HEK293 (cell line): ENCODE data around the gene ZNF576.
"Not testable (repeated sequence)": the region's sequence is repeated elsewhere in the genome, so short reads cannot be mapped to it uniquely, and the experiment has no call there.

Experiments used
- ZNF10 ChIP-seq: fragments of 450-650 bp; formaldehyde crosslinking; IDR thresholded peaks from 2 replicates; pipeline ENCODE4 v1.5.1; 2017; ENCODE audit warnings: missing biosample characterization, missing genetic modification characterization
- ZNF114 ChIP-seq: fragments of 450-650 bp; formaldehyde crosslinking; IDR thresholded peaks from 2 replicates; pipeline ENCODE4 v1.5.0; 2017; ENCODE audit warnings: missing biosample characterization, missing genetic modification characterization
- ZNF335 ChIP-seq: fragments of 450-650 bp; formaldehyde crosslinking; conservative IDR thresholded peaks from 2 replicates; pipeline ENCODE4 v1.5.1; 2016; ENCODE audit warnings: missing biosample characterization, missing genetic modification characterization
- ZNF473 ChIP-seq: fragments of 450-650 bp; formaldehyde crosslinking; IDR thresholded peaks from 2 replicates; pipeline ENCODE4 v1.5.1; 2017; ENCODE audit warnings: missing biosample characterization, missing genetic modification characterization
- ZNF501 ChIP-seq: fragments of 450-650 bp; formaldehyde crosslinking; IDR thresholded peaks from 2 replicates; pipeline ENCODE4 v1.5.1; 2016; ENCODE audit warnings: missing biosample characterization, missing genetic modification characterization
- ZNF621 ChIP-seq: fragments of 450-650 bp; formaldehyde crosslinking; IDR thresholded peaks from 2 replicates; pipeline ENCODE4 v1.5.1; 2017; ENCODE audit warnings: missing biosample characterization, missing genetic modification characterization
- ZNF670 ChIP-seq: fragments of 450-650 bp; formaldehyde crosslinking; IDR thresholded peaks from 2 replicates; pipeline ENCODE4 v1.5.1; 2016; ENCODE audit warnings: missing biosample characterization, missing genetic modification characterization, low read depth
- ZNF792 ChIP-seq: fragments of 450-650 bp; formaldehyde crosslinking; IDR thresholded peaks from 2 replicates; pipeline ENCODE4 v1.5.1; 2016; ENCODE audit warnings: missing biosample characterization, missing genetic modification characterization
- ZNF837 ChIP-seq: fragments of 450-650 bp; formaldehyde crosslinking; IDR thresholded peaks from 2 replicates; pipeline ENCODE4 v1.5.1; 2016; ENCODE audit warnings: missing biosample characterization, missing genetic modification characterization
- ZSCAN23 ChIP-seq: fragments of 450-650 bp; formaldehyde crosslinking; IDR thresholded peaks from 2 replicates; pipeline ENCODE4 v1.5.1; 2016; ENCODE audit warnings: missing biosample characterization, missing genetic modification characterization
- TF ChIP-seq, protein P1 (sequence below): fragments of 450-650 bp; formaldehyde crosslinking; IDR thresholded peaks from 2 replicates; pipeline ENCODE4 v1.5.1; 2016; ENCODE audit warnings: missing biosample characterization, missing genetic modification characterization
- TF ChIP-seq, protein P2 (sequence below): fragments of 450-650 bp; formaldehyde crosslinking; conservative IDR thresholded peaks from 2 replicates; pipeline ENCODE4 v1.5.1; 2016; ENCODE audit warnings: low read depth, missing biosample characterization, missing genetic modification characterization

DNA sequence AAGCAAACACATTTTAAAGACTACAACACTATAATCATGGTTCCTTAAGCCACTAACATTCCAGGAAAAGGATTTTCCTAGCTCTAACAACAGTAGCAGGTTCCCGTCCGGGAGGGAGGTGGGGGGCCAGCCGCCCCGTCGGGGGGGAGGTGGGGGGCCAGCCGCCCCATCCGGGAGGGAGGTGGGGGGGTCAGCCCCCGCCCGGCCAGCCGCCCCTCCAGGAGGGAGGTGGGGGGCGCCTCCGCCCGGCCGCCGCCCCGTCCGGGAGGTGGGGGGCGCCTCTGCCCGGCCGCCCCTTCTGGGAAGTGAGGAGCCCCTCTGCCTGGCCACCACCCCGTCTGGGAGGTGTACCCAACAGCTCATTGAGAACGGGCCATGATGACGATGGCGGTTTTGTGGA is 48.5 kb upstream of the ZNF576 start:
- TF ChIP-seq, protein P1, sequence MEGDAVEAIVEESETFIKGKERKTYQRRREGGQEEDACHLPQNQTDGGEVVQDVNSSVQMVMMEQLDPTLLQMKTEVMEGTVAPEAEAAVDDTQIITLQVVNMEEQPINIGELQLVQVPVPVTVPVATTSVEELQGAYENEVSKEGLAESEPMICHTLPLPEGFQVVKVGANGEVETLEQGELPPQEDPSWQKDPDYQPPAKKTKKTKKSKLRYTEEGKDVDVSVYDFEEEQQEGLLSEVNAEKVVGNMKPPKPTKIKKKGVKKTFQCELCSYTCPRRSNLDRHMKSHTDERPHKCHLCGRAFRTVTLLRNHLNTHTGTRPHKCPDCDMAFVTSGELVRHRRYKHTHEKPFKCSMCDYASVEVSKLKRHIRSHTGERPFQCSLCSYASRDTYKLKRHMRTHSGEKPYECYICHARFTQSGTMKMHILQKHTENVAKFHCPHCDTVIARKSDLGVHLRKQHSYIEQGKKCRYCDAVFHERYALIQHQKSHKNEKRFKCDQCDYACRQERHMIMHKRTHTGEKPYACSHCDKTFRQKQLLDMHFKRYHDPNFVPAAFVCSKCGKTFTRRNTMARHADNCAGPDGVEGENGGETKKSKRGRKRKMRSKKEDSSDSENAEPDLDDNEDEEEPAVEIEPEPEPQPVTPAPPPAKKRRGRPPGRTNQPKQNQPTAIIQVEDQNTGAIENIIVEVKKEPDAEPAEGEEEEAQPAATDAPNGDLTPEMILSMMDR (tag by site-specific recombination) = not testable (repeated sequence)
- not testable (repeated sequence) for TF ChIP-seq ZNF792 (tag by site-specific recombination); ZNF501 (tag by site-specific recombination); ZSCAN23; ZNF621 (tag by site-specific recombination); ZNF837 (tag by site-specific recombination); ZNF10 (tag by site-specific recombination); ZNF670 (tag by site-specific recombination); ZNF114 (tag by site-specific recombination); ZNF335; ZNF473 (tag by site-specific recombination)
- TF ChIP-seq, protein P2, sequence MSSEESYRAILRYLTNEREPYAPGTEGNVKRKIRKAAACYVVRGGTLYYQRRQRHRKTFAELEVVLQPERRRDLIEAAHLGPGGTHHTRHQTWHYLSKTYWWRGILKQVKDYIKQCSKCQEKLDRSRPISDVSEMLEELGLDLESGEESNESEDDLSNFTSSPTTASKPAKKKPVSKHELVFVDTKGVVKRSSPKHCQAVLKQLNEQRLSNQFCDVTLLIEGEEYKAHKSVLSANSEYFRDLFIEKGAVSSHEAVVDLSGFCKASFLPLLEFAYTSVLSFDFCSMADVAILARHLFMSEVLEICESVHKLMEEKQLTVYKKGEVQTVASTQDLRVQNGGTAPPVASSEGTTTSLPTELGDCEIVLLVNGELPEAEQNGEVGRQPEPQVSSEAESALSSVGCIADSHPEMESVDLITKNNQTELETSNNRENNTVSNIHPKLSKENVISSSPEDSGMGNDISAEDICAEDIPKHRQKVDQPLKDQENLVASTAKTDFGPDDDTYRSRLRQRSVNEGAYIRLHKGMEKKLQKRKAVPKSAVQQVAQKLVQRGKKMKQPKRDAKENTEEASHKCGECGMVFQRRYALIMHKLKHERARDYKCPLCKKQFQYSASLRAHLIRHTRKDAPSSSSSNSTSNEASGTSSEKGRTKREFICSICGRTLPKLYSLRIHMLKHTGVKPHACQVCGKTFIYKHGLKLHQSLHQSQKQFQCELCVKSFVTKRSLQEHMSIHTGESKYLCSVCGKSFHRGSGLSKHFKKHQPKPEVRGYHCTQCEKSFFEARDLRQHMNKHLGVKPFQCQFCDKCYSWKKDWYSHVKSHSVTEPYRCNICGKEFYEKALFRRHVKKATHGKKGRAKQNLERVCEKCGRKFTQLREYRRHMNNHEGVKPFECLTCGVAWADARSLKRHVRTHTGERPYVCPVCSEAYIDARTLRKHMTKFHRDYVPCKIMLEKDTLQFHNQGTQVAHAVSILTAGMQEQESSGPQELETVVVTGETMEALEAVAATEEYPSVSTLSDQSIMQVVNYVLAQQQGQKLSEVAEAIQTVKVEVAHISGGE = not testable (repeated sequence)
